Aorta (tissue), 5 donors: ENCODE measurements around the gene CD300LD. TPM values are rescaled to one million over a fixed set of nuclear protein-coding genes. Genes with fewer than 3 reads are reported as not detected.
A peak's percentile ranks its signal among the peaks of the same experiment; 100 is the strongest.

Experiments
- ATAC-seq: fragments of 200-7000 bp; cut with Tn5 transposase; one replicate; pipeline ENCODE4 v1.9.1; 2022; ENCODE audit warnings: moderate library complexity; ENCODE audit not compliant: low FRiP score
- DNase-seq, 2 donors: peaks; one replicate each; pipeline ENCODE4 v3.0.0-alpha.2; 2020
- H3K27ac ChIP-seq, 2 donors: one replicate each; pipeline ENCODE4 v1.5.1; 2013; ENCODE audit warnings: low read length in 2 of 2, mild to moderate bottlenecking in 2 of 2, moderate library complexity in 2 of 2, control low read depth in 1 of 2, inconsistent platforms in 1 of 2, low read depth in 1 of 2
- H3K27me3 ChIP-seq, 2 donors: one replicate each; pipeline ENCODE4 v1.6.1; 2013; ENCODE audit warnings: control low read depth in 1 of 2, low read length in 1 of 2, mild to moderate bottlenecking in 1 of 2, moderate library complexity in 1 of 2; ENCODE audit not compliant: insufficient read depth in 2 of 2, control insufficient read depth in 1 of 2
- H3K36me3 ChIP-seq, 2 donors: one replicate each; pipeline ENCODE4 v1.6.1; 2013; ENCODE audit warnings: control low read depth in 1 of 2, low read length in 1 of 2, mild to moderate bottlenecking in 1 of 2; ENCODE audit not compliant: insufficient read depth in 2 of 2, control insufficient read depth in 1 of 2
- H3K4me1 ChIP-seq, 2 donors: one replicate each; pipeline ENCODE4 v1.6.1; 2013; ENCODE audit warnings: low read length in 2 of 2, control low read depth in 1 of 2, mild to moderate bottlenecking in 1 of 2, moderate library complexity in 1 of 2; ENCODE audit not compliant: insufficient read depth in 2 of 2, control insufficient read depth in 1 of 2
- H3K4me3 ChIP-seq, 2 donors: one replicate each; pipeline ENCODE4 v1.5.1; 2013; ENCODE audit warnings: low read length in 2 of 2, control low read depth in 1 of 2, mild to moderate bottlenecking in 1 of 2
- H3K9me3 ChIP-seq: one replicate; pipeline ENCODE4 v1.6.1; 2013; ENCODE audit warnings: mild to moderate bottlenecking, low read length; ENCODE audit not compliant: control insufficient read depth
- WGBS, 2 donors: extraction: QIAGEN DNeasy Blood & Tissue Kit; methylation state at CpG; one replicate each; pipeline ENCODE4 v1.1.7; 2013; 5-methylcytosine and 5-hydroxymethylcytosine counted together
- intact Hi-C, 2 donors: fragments of 100-400 bp; cut with DNase I; formaldehyde crosslinking; loops; one replicate each; pipeline versions ENCODE4 v1.14.2 to v1.15.0; 2022
- polyA plus RNA-seq, 2 donors: library from polyadenylated mRNA; stranded (reverse); fragments of 200-250 nt; gene quantifications; one replicate each; pipeline ENCODE4 v1.2.3, GENCODE V29; 2013
- total RNA-seq, 2 donors: library from RNA; stranded (reverse); fragmentation: NEBNext Ultra II Directional; extraction: Animal tissue kit (Norgen Biotek cat#: 25700); gene quantifications; one replicate each; pipeline ENCODE4 v1.2.1, GENCODE V29; 2021
- donor health status: healthy with polysubstance abuse.
- donor health status: Bipolar disorder and iron deficiency.
- donor health status: DM: no; HTN: no; CAD: no.
- donor health status: DM: no; HTN: no; CAD: no.
- donor health status: DM: yes; HTN: yes; CAD: no.

Gene CD300LD
- total and polyA plus RNA-seq, 4 donors: 0.75 TPM; not detected in 3

- WGBS, 2 donors: 87% methylated on average over 7 of the region's 7 CpGs
- ATAC-seq (no peak), DNase-seq (peak in 1 of 2 donors; percentile 5)
- Histone ChIP-seq H3K4me3 (no peak overlapping the region), H3K36me3 (no peaks in the 10 kb centered on the region), H3K9me3 (no peaks in the 10 kb centered on the region), H3K27ac (no peak overlapping the region), H3K4me1 (no peaks in the 10 kb centered on the region), H3K27me3 (no peaks in the 10 kb centered on the region)
- intact Hi-C loops: no loop called here
Observed at GRCh38 chr17:74546586-74546985, 45.5 kb downstream of the CD300LD start.

- Histone ChIP-seq H3K4me3 (no peak within 1 kb of the TSS), H3K36me3 (no peaks in the 10 kb centered on the region), H3K27me3 (no peaks in the 10 kb centered on the region), H3K27ac (no peak within 1 kb of the TSS), H3K9me3 (no peaks in the 10 kb centered on the region), H3K4me1 (no peaks in the 10 kb centered on the region)
- no peak for ATAC-seq
- intact Hi-C loops: no loop called here
- DNase-seq: peak in 1 of 2 donors; percentile 78
- 67 to 70% methylated on average over 5 of the region's 5 CpGs for WGBS, 2 donors
Observed at GRCh38 chr17:74545843-74546230, 46.2 kb downstream of the CD300LD start, which contains the start of gene CD300C. Gene CD300C, minus strand, starts transcription at chr17:74546115. Its CDS starts 333 bp downstream, at chr17:74545782.

- no peaks in the 10 kb centered on the region for H3K4me1 ChIP-seq
- ATAC-seq (no peak), DNase-seq (peak in 1 of 2 donors; percentile 47)
- intact Hi-C loops: no loop called here
- H3K9me3 ChIP-seq: no peaks in the 10 kb centered on the region
- no peaks in the 10 kb centered on the region for H3K27me3 ChIP-seq
- no peak overlapping the region for H3K27ac ChIP-seq
- H3K36me3 ChIP-seq: no peaks in the 10 kb centered on the region
- WGBS, 2 donors: 75 to 78% methylated on average over 16 of the region's 16 CpGs
- H3K4me3 ChIP-seq: no peak overlapping the region
Observed at GRCh38 chr17:74544991-74545842, 46.9 kb downstream of the CD300LD start.

GRCh38 chr17:74543891-74544760, 48.0 kb downstream of the CD300LD start:
- no peak overlapping the region for H3K4me3 ChIP-seq
- DNase-seq: peak in 1 of 2 donors; percentile 29
- WGBS, 2 donors: 86 to 88% methylated on average over 18 of the region's 18 CpGs

DNA sequence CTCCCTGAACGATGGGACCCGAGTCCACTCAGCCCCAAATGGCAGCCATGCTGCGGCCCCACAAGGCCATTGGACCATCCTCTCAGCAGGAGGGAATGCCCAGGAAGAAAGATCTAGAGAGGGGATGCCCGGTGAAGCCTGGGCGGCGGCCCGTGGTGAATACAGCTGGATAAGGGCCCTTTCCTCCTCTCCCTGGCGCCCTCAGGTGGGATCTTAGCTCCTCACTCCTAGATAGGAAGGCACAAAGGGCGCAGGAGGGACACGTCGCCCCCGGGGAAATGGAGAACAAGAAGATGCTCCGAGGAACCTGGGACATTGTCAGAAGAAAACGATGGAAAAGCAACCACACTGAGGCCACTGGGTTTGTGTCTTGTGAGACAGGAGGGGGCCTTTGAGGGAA, 48.7 kb downstream of the CD300LD start:
- no peak for ATAC-seq
- Histone ChIP-seq H3K4me1 (no peaks in the 10 kb centered on the region), H3K4me3 (no peak overlapping the region), H3K9me3 (no peaks in the 10 kb centered on the region), H3K27me3 (no peaks in the 10 kb centered on the region), H3K27ac (no peak overlapping the region), H3K36me3 (no peaks in the 10 kb centered on the region)
- peak in 1 of 2 donors; percentile 31 for DNase-seq
- WGBS, 2 donors: 73 to 77% methylated on average over 14 of the region's 14 CpGs
- intact Hi-C loops: no loop called here

More at GRCh38 chr17:74543891-74544760, 48.0 kb downstream of the CD300LD start:
- no peaks in the 10 kb centered on the region for H3K4me1 ChIP-seq
- no peak for ATAC-seq
- no peak overlapping the region for H3K27ac ChIP-seq
- H3K36me3 ChIP-seq: no peaks in the 10 kb centered on the region
- H3K27me3 ChIP-seq: no peaks in the 10 kb centered on the region
- intact Hi-C loops: no loop called here
- H3K9me3 ChIP-seq: no peaks in the 10 kb centered on the region

DNA sequence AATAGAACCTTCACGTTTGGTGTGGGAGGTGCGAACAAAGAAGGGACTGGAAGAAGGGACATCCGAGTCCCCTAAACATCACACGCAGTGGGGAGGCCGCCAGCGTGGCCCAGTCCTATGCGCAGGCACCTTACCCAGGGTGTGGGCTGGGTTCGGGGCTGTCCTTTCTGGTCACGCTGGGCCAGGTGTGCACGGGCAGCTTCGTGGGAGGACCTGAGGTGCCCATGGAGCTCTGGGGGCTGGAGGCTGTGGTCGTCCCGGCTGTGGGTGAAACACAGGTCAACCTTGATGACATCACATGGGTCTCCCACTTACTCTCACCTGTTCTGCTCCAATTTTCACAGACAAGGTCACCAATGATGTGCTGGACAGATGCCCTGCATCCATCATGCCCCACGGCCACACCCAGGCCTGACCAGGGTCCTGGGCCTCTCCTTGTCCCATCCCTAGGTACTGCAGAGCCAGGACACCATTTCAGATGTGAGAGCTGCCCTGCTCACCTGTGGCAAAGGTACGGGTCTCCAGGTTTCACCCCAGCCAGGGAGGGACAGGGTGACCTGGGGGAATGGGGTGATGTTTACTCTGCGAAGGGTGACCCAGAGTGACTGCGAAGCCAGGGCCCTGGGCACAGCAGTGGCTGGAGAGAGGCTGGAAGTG, 49.2 kb downstream of the CD300LD start:
- WGBS, 2 donors: 83 to 85% methylated on average over 17 of the region's 17 CpGs
- Histone ChIP-seq H3K27ac (no peak overlapping the region), H3K27me3 (no peaks in the 10 kb centered on the region), H3K9me3 (no peaks in the 10 kb centered on the region), H3K36me3 (no peaks in the 10 kb centered on the region), H3K4me3 (no peak overlapping the region), H3K4me1 (no peaks in the 10 kb centered on the region)
- ATAC-seq (no peak), DNase-seq (peak in 1 of 2 donors; percentile 35)
- intact Hi-C loops: no loop called here

DNA sequence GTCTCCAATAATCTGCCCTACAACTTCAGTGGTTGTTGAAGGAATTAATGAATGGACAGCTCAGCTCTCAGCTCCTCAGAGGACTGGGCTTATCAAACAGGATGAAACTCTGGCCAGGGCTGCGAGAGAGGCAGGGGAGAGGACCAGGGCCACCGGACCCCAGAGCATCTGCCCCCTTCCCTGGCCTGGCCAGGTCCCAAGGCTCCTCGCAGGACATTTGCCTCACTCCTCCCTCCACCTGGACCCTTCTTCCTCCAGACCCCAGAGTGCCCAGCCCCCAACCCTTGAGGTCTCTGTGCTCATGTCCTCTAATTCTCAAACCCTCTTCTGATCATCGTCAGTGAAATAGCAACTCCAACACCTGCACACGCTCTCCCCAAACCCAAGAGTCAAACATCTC, 49.9 kb downstream of the CD300LD start:
- Histone ChIP-seq H3K27me3 (no peaks in the 10 kb centered on the region), H3K9me3 (no peaks in the 10 kb centered on the region), H3K27ac (no peak overlapping the region), H3K4me1 (no peaks in the 10 kb centered on the region), H3K4me3 (no peak overlapping the region), H3K36me3 (no peaks in the 10 kb centered on the region)
- WGBS, 2 donors: 81 to 86% methylated on average over 5 of the region's 5 CpGs
- ATAC-seq (no peak), DNase-seq (peak in 1 of 2 donors; percentile 20)
- intact Hi-C loops: no loop called here
